Suppressor macrophage (primary cell): ENCODE measurements around the gene SUPT5H.
A peak's percentile ranks its signal among the peaks of the same experiment; 100 is the strongest.
"Not testable (repeated sequence)": the region's sequence is repeated elsewhere in the genome, so short reads cannot be mapped to it uniquely, and the experiment has no call there.

Source experiments
- DNase-seq, 4 experiments: peaks; one replicate each; pipeline ENCODE4 v3.0.0-alpha.2; 2020 to 2022

The SUPT5H gene

GRCh38 chr19:39467941-39468340, 22.6 kb downstream of the SUPT5H start:
- DNase-seq = no peak

GRCh38 chr19:39469036-39469435, 23.7 kb downstream of the SUPT5H start:
- no peak for DNase-seq

GRCh38 chr19:39469567-39469966, 24.2 kb downstream of the SUPT5H start:
- no peak for DNase-seq

GRCh38 chr19:39470724-39471339, 25.4 kb downstream of the SUPT5H start:
- no peak for DNase-seq

- DNase-seq = peak in 2 of 4 experiments; percentile 2 to 3
These were observed 26.6 kb downstream of the SUPT5H start for GRCh38 chr19:39471756-39472536.

GRCh38 chr19:39472746-39473442, 27.5 kb downstream of the SUPT5H start:
- DNase-seq = no peak

GRCh38 chr19:39473443-39473960, 28.1 kb downstream of the SUPT5H start:
- no peak for DNase-seq

GRCh38 chr19:39474139-39474620, 28.8 kb downstream of the SUPT5H start:
- peak; percentile 46 to 77 (median 54) for DNase-seq

GRCh38 chr19:39475748-39476147, 30.4 kb downstream of the SUPT5H start:
- DNase-seq = no peak

- not testable (repeated sequence) for DNase-seq
These were observed 34.0 kb downstream of the SUPT5H start for GRCh38 chr19:39479319-39479801.

GRCh38 chr19:39479916-39480315, 34.5 kb downstream of the SUPT5H start:
- peak in 3 of 4 experiments; percentile 31 to 45 (median 32) for DNase-seq

GRCh38 chr19:39480337-39481228, 35.2 kb downstream of the SUPT5H start, which contains the start of gene TIMM50:
TIMM50 (plus strand) TSS chr19:39480838; CDS start chr19:39480854, 16 bp downstream.
- peak; percentile 97 to 99 (median 98) for DNase-seq

GRCh38 chr19:39481229-39481545, 35.8 kb downstream of the SUPT5H start:
- peak in 3 of 4 experiments; percentile 10 to 17 (median 15) for DNase-seq

GRCh38 chr19:39481676-39482075, 36.3 kb downstream of the SUPT5H start:
- DNase-seq = no peak

- DNase-seq = no peak
These were observed 37.8 kb downstream of the SUPT5H start for GRCh38 chr19:39483141-39483540.

GRCh38 chr19:39489756-39490155, 44.4 kb downstream of the SUPT5H start:
- DNase-seq = no peak

GRCh38 chr19:39492225-39492624, 46.8 kb downstream of the SUPT5H start:
- no peak for DNase-seq

GRCh38 chr19:39492788-39493187, 47.4 kb downstream of the SUPT5H start:
- no peak for DNase-seq

- no peak for DNase-seq
These were observed 49.3 kb downstream of the SUPT5H start for GRCh38 chr19:39494661-39495060.

GRCh38 chr19:39496063-39496462, 50.7 kb downstream of the SUPT5H start:
- DNase-seq = no peak

- no peak for DNase-seq
These were observed 52.3 kb downstream of the SUPT5H start for GRCh38 chr19:39497701-39497995.
